Glutamatergic neuron (in vitro differentiated cells): ENCODE measurements around the gene CHD5. TPM values are rescaled to one million over a fixed set of nuclear protein-coding genes. Genes with fewer than 3 reads are reported as not detected.

Experiments used
- DNase-seq: peaks from one replicate; pipeline ENCODE4 v3.0.0; 2022
- H3K27ac Mint-ChIP-seq: one replicate; pipeline ENCODE4 v1.8.0; 2020; ENCODE audit warnings: mild to moderate bottlenecking, mixed read lengths, inconsistent platforms; ENCODE audit not compliant: unreplicated experiment
- H3K27me3 Mint-ChIP-seq: one replicate; pipeline ENCODE4 v1.8.0; 2020; ENCODE audit warnings: mild to moderate bottlenecking, moderate library complexity, mixed read lengths, inconsistent platforms; ENCODE audit not compliant: unreplicated experiment
- H3K36me3 Mint-ChIP-seq: one replicate; pipeline ENCODE4 v1.8.0; 2020; ENCODE audit warnings: mild to moderate bottlenecking, mixed read lengths, inconsistent platforms; ENCODE audit not compliant: unreplicated experiment
- H3K4me1 Mint-ChIP-seq: one replicate; pipeline ENCODE4 v1.8.0; 2020; ENCODE audit warnings: mild to moderate bottlenecking, low read depth, mixed read lengths, inconsistent platforms; ENCODE audit not compliant: unreplicated experiment
- H3K4me3 Mint-ChIP-seq: one replicate; pipeline ENCODE4 v1.8.0; 2020; ENCODE audit warnings: mild to moderate bottlenecking, mixed read lengths, inconsistent platforms; ENCODE audit not compliant: unreplicated experiment
- H3K9me3 Mint-ChIP-seq: one replicate; pipeline ENCODE4 v1.8.0; 2020; ENCODE audit warnings: mild to moderate bottlenecking, moderate library complexity, mixed read lengths, inconsistent platforms; ENCODE audit not compliant: unreplicated experiment
- total RNA-seq: library from RNA; stranded (reverse); fragmentation: NEBNext Ultra II Directional; extraction: Animal tissue kit (Norgen Biotek cat#: 25700); gene quantifications from one replicate; pipeline ENCODE4 v1.2.1, GENCODE V29; 2021; ENCODE audit not compliant: unreplicated experiment
- TF ChIP-seq, protein P1 (sequence below): fragments of 200-600 bp; sonication (generic); IDR thresholded peaks from one replicate; pipeline ENCODE4 v1.5.0; 2021; ENCODE audit not compliant: partially characterized antibody, unreplicated experiment

CHD5 gene
- total RNA-seq, 1 donor from 2014 or later, result 0.96 TPM

DNA sequence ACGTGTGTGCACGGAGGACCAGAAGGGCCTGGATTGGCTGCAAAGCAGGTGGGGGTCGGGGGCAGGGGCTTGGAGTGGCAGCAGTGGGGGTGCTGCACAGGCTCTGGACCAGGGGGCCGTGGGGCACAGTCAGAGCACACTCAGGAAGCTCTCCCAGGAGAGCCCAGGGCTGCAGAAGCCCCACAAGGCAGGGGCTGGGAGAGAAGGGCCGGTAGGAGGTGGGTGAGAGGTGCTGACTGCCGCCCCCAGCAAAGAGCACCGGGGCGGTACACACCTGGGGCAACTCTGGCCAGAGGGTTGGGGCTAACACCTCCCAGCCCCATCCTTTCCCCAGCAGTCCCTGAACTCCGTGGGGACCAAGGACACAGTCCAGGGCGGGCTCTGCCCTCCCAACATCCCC, 13.9 kb downstream of the CHD5 start:
- Mint-ChIP-seq H3K9me3 (peaks cover 2% of the 10 kb centered on the region), H3K27me3 (peaks cover 6% of the 10 kb centered on the region), H3K27ac (no peak overlapping the region), H3K4me3 (no peak overlapping the region), H3K36me3 (no peaks in the 10 kb centered on the region), H3K4me1 (peaks cover 10% of the 10 kb centered on the region)
- no peak for DNase-seq
- TF ChIP-seq, protein P1, sequence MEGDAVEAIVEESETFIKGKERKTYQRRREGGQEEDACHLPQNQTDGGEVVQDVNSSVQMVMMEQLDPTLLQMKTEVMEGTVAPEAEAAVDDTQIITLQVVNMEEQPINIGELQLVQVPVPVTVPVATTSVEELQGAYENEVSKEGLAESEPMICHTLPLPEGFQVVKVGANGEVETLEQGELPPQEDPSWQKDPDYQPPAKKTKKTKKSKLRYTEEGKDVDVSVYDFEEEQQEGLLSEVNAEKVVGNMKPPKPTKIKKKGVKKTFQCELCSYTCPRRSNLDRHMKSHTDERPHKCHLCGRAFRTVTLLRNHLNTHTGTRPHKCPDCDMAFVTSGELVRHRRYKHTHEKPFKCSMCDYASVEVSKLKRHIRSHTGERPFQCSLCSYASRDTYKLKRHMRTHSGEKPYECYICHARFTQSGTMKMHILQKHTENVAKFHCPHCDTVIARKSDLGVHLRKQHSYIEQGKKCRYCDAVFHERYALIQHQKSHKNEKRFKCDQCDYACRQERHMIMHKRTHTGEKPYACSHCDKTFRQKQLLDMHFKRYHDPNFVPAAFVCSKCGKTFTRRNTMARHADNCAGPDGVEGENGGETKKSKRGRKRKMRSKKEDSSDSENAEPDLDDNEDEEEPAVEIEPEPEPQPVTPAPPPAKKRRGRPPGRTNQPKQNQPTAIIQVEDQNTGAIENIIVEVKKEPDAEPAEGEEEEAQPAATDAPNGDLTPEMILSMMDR, result no peak

DNA sequence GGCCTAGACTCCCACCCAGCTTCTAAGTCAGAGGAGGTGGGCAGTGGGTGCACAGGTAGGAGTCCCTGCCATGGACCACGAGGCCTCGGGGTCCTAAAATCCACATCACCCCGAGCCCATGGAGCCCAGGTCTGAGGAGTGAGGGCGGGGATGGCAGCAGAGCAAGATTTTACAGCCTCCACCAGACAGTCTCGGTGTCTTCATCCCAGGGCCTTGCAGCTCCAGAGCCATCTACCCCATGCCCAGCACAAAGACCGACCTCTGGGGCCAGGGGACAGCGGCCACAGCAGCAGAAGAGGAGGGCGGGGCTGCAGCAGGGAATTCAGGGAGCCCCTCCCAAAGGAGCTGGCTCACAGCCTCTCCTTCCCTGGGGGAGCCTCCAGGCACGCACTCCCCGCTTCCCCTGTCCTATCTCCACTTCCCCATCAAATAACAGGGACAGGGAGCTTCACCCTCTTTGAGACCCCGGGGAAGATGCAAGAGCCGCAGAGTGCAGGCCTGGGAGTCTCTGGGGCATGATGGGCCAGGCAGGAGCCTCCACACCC, 14.6 kb downstream of the CHD5 start:
- H3K27ac Mint-ChIP-seq, result no peak overlapping the region
- peaks cover 10% of the 10 kb centered on the region for H3K4me1 Mint-ChIP-seq
- H3K4me3 Mint-ChIP-seq, result no peak overlapping the region
- no peak for DNase-seq
- no peaks in the 10 kb centered on the region for H3K36me3 Mint-ChIP-seq
- TF ChIP-seq, protein P1, result no peak
- peaks cover 7% of the 10 kb centered on the region for H3K27me3 Mint-ChIP-seq
- H3K9me3 Mint-ChIP-seq, result peaks cover 2% of the 10 kb centered on the region

DNA sequence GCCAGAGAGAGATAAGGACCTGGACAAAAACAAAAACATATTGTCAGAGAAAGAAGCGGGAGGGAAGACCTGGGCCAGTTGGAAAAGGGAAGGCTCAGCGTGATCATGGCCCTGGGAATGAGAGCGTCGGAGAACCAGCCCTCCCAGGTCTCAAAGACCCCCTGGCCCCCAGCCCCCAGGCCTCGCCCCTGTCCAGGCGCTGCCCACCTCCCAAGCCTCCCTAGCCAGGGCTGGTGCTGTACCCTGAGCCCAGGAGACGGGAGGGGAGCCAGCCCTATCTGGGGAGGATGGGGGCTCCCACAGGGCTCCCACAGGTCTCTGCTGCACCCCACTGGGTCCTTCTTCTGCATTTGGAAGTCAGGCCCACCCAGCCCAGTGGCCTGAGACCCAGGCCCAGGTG, 15.1 kb downstream of the CHD5 start:
- DNase-seq, result no peak
- Mint-ChIP-seq H3K36me3 (no peaks in the 10 kb centered on the region), H3K4me3 (peak overlapping the region; percentile 60), H3K27me3 (peaks cover 8% of the 10 kb centered on the region), H3K27ac (peak overlapping the region; percentile 35), H3K9me3 (peaks cover 2% of the 10 kb centered on the region), H3K4me1 (peaks cover 10% of the 10 kb centered on the region)
- TF ChIP-seq, protein P1, result no peak

DNA sequence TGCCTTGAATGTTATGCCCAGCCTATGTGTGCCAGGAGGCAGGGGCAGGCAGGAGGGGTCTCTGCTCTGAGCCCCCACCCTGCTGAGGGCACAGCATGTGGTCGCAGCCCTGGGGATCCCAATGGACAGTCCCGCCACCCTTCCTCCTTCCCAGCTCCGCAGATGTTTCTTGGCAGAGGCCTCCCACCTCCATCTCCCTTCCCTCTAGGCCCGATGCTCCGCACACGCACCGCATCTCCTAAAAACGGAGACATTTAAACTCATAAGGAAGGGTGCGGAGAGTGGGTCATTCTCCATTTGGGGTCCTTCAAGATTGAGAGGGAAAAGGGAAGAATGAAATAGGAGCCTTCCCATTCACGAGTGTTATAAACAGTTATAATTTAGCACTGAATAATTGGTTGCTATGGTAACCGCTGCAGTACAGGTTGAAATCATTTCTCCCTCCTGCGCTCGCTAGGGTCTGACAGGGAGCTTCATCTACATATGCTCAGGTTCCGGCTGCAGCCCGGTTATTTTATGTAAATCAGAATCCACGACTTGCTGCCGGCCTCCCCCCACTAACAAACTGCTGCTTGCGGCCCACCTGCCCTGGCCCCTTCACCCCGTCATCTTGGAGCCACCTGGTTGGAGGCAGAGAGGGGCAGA, 16.0 kb downstream of the CHD5 start:
- peaks cover 2% of the 10 kb centered on the region for H3K9me3 Mint-ChIP-seq
- no peak for DNase-seq
- H3K4me1 Mint-ChIP-seq, result peaks cover 10% of the 10 kb centered on the region
- TF ChIP-seq, protein P1, result no peak
- H3K27ac Mint-ChIP-seq, result no peak overlapping the region
- H3K27me3 Mint-ChIP-seq, result peaks cover 11% of the 10 kb centered on the region
- H3K36me3 Mint-ChIP-seq, result no peaks in the 10 kb centered on the region
- no peak overlapping the region for H3K4me3 Mint-ChIP-seq

DNA sequence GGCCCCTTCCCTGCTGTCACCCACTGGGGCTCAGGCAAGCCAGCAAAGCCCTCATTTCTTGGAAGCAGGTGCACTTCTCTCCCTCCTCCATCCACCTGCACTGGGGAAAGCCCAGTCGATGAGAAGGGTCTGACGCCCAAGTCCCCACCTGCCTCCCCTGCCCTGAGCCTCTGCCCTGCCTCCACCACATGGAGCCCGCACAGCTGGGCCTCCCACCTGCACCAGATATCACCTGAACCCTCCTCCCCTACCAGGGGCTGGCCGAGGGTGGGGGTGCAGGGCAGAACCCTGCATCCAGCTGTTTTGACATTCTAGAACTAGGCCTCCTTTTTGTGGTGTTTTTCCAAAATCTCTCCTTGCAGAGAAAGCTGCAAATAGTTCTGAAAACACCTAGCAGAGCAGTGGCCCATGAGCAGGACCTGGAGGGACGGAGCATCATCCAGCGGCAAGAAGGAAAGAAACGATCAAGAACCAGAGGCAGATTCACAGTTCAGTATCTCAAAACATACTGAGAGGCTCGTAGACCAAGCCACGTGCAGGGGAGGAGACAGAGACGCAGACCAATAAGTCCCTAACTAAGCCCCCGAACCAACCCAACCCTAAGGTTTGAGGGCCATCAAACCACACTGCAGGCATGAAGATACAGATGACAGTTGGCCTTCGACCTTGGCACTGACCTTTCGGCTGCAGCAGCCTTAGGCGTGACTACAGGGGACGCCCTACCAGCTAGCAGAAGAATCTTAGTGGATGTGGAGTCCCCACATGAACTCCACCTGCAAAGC, 16.7 kb downstream of the CHD5 start:
- Mint-ChIP-seq H3K36me3 (no peaks in the 10 kb centered on the region), H3K27me3 (peaks cover 12% of the 10 kb centered on the region), H3K27ac (no peak overlapping the region), H3K9me3 (peaks cover 2% of the 10 kb centered on the region), H3K4me3 (no peak overlapping the region), H3K4me1 (peaks cover 10% of the 10 kb centered on the region)
- TF ChIP-seq, protein P1, result no peak
- DNase-seq, result no peak
